ENCODE data around the gene GDNF.

The GDNF gene, protein sequence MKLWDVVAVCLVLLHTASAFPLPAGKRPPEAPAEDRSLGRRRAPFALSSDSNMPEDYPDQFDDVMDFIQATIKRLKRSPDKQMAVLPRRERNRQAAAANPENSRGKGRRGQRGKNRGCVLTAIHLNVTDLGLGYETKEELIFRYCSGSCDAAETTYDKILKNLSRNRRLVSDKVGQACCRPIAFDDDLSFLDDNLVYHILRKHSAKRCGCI

DNA sequence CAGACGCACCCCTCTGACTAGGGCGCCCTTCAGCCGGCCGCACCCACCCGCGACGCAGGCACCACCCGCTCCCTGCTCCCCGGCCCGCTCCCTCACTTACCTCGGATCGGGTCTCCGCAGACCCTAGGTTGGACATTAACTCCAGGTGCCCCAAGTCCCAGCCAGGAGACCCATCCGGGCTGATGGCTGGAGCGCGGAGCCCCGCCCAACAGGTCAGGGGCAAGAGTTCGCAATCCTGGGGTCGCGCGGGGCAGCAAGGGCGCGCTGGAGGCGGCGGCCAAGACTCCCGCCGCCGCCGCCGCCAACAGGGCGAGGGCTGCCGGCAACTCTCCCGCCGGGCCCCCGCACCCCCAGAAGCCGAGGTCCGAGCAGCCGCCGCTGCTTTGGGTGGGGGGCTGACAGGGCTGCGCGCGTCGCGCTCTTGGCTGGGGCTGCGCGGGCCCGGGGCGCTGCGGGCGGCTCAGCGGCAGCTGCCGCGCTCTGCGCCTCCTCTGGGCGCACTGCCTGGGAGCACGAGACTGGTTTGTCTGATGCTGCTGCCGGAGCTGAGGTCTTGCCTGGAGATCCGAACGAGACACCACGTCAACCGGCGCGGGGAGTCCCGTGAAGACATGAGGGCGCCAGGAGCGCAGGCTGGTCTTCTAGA is at the start of gene GDNF:
Gene GDNF, minus strand, starts transcription at position 635 of the 646 bp plus-strand sequence. CDS start 5,245 bp downstream, outside the sequence.
- no peak for TF ChIP-seq CTCF (IDR thresholded peaks at IDR 0.05; ENCODE audit: low read depth, low read length)
- peak within 1 kb of the TSS; percentile 61 for H3K4me3 ChIP-seq (ENCODE audit: low read depth, low read length)

DNA sequence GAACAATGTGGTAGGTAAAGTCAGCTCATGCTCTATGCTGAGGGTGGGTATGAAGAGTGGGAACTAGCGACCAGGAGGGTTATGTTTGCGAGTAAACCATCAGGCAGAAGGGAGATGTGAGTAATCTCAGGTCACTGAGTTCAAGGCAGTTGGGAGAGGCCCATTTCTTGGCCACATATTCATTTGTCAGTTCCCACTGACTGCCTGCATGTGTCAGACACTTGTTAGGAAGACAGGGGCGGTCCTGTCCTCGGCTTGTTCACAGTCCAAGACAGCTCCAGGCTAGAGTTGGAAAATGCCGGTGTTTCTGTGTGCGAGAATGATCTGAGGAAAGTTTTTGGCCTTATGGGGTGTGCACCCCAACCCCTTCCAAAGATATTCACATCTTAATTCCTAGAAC is 48.6 kb upstream of the GDNF start:
- no peak overlapping the region for H3K4me3 ChIP-seq (ENCODE audit: low read depth, low read length)
- no peak for TF ChIP-seq CTCF (IDR thresholded peaks at IDR 0.05; ENCODE audit: low read depth, low read length)

- TF ChIP-seq CTCF (IDR thresholded peaks at IDR 0.05; ENCODE audit: low read depth, low read length): no peak
- H3K4me3 ChIP-seq (ENCODE audit: low read depth, low read length): no peak overlapping the region
Measured at GRCh38 chr5:37886242-37886905, 46.5 kb upstream of the GDNF start.

GRCh38 chr5:37882636-37883035 is 42.8 kb upstream of the GDNF start:
- H3K4me3 ChIP-seq (ENCODE audit: low read depth, low read length): no peak overlapping the region
- TF ChIP-seq CTCF (IDR thresholded peaks at IDR 0.05; ENCODE audit: low read depth, low read length): no peak

DNA sequence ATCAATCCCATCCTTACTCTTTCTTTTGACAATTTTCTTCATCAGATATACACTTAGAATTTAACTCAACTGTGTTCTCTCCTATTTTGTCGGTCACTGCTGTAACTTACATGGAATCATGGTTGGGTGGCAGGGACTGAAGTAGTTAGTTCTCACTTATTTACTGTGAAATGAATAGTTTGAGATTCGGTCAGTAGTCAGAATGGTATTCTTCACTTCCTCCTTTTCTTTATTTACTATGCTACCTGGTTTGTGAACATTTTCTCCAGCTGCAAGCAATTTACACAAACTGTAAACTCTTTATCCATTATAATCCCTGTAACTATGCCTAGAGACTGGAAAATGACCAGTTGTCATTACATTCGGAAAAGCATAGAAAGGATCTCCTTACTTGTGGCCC is 41.5 kb upstream of the GDNF start:
- no peak overlapping the region for H3K4me3 ChIP-seq (ENCODE audit: low read depth, low read length)
- TF ChIP-seq CTCF (IDR thresholded peaks at IDR 0.05; ENCODE audit: low read depth, low read length): no peak

GRCh38 chr5:37876943-37877342 is 37.1 kb upstream of the GDNF start:
- no peak overlapping the region for H3K4me3 ChIP-seq (ENCODE audit: low read depth, low read length)
- no peak for TF ChIP-seq CTCF (IDR thresholded peaks at IDR 0.05; ENCODE audit: low read depth, low read length)

- H3K4me3 ChIP-seq (ENCODE audit: low read depth, low read length): no peak overlapping the region
- TF ChIP-seq CTCF (IDR thresholded peaks at IDR 0.05; ENCODE audit: low read depth, low read length): no peak
Measured at GRCh38 chr5:37876245-37876644, 36.4 kb upstream of the GDNF start.
